A549 (cell line): ENCODE results near the gene SCRN1. TPM values are rescaled to one million over a fixed set of nuclear protein-coding genes. Genes with fewer than 3 reads are reported as not detected.

Source experiments
- ATAC-seq, 2 experiments: fragments of 200-7000 bp in 1 of 2; fragments of >200 bp in 1 of 2; cut with Nextera tagmentation in 1 of 2; cut with Tn5 transposase in 1 of 2; 3 replicates each; pipeline versions ENCODE4 v1.8.0 to v1.9.1; 2018 to 2020; ENCODE audit warnings: mild to moderate bottlenecking in 1 of 2, moderate library complexity in 1 of 2
- CTCF ChIA-PET: fragments of 300-600 bp; sonication (Branson Sonifier 250); formaldehyde crosslinking; extraction: SDS; loops from one replicate; lab custom pipeline; 2021; ENCODE audit warnings: antibody characterized with exemption, inconsistent platforms; lab: Yijun Ruan, JAX
- POLR2A ChIA-PET: fragments of 350-600 bp; formaldehyde crosslinking; extraction: SDS; loops from one replicate; lab custom pipeline; 2021; ENCODE audit warnings: antibody characterized with exemption, inconsistent platforms; lab: Yijun Ruan, JAX
- DNase-seq, 2 experiments: peaks; one replicate each; pipeline versions ENCODE4 v3.0.0 to v3.0.0-alpha.2; 2011 to 2016; ENCODE audit warnings: low read depth in 1 of 2, low spot score in 1 of 2
- FAIRE-seq: peaks from 2 replicates; lab custom pipeline; 2011; peaks lifted over from hg19 to GRCh38; lab: Jason Lieb, UNC
- H3K27ac ChIP-seq, 2 experiments: fragments of >200 bp; sonication (Bioruptor Twin); formaldehyde crosslinking; 3 replicates each; pipeline ENCODE4 v1.5.1; 2016 to 2017
- H3K4me1 ChIP-seq: fragments of >200 bp; sonication (Bioruptor Twin); formaldehyde crosslinking; 3 replicates; pipeline ENCODE4 v1.6.1; 2016
- H3K4me2 ChIP-seq: fragments of >200 bp; sonication (Bioruptor Twin); formaldehyde crosslinking; 3 replicates; pipeline ENCODE4 v1.6.1; 2016
- H3K4me3 ChIP-seq: fragments of >200 bp; sonication (Bioruptor Twin); formaldehyde crosslinking; 3 replicates; pipeline ENCODE4 v1.5.1; 2016
- H3K9me3 ChIP-seq: fragments of >200 bp; sonication (Bioruptor Twin); formaldehyde crosslinking; 3 replicates; pipeline ENCODE4 v1.6.1; 2016
- BHLHE40 ChIP-seq: IDR thresholded peaks from 2 replicates; pipeline ENCODE4 v1.6.1; 2012; ENCODE audit warnings: low read depth, low read length, inconsistent platforms
- CBX2 ChIP-seq: fragments of 200-600 bp; sonication (generic); IDR thresholded peaks from 2 replicates; pipeline ENCODE4 v1.6.1; 2016; ENCODE audit warnings: low read depth, mild to moderate bottlenecking, borderline replicate concordance
- CBX8 ChIP-seq: fragments of 200-600 bp; sonication (generic); IDR thresholded peaks from 2 replicates; pipeline ENCODE4 v1.6.1; 2016
- CHD2 ChIP-seq: fragments of 150-350 bp; IDR thresholded peaks from 2 replicates; pipeline ENCODE4 v1.6.1; 2014; ENCODE audit warnings: low read length; ENCODE audit not compliant: partially characterized antibody
- CHD4 ChIP-seq: fragments of 200-600 bp; sonication (generic); IDR thresholded peaks from 2 replicates; pipeline ENCODE4 v1.6.1; 2016; ENCODE audit warnings: antibody characterized with exemption, mild to moderate bottlenecking, borderline replicate concordance
- EHMT2 ChIP-seq: fragments of 200-600 bp; sonication (generic); IDR thresholded peaks from 2 replicates; pipeline ENCODE4 v1.6.1; 2016; ENCODE audit warnings: antibody characterized with exemption, low read depth, mild to moderate bottlenecking, moderate library complexity
- FOSB ChIP-seq: fragments of 250-450 bp; sonication (Bioruptor Pico); IDR thresholded peaks from 2 replicates; pipeline ENCODE4 v1.5.0; 2020; ENCODE audit warnings: mild to moderate bottlenecking, moderate library complexity
- FOXS1 ChIP-seq: fragments of 250-450 bp; sonication (Bioruptor Pico); IDR thresholded peaks from 2 replicates; pipeline ENCODE4 v1.5.0; 2020; ENCODE audit warnings: mild to moderate bottlenecking, moderate library complexity
- HDAC2 ChIP-seq: fragments of 200-600 bp; sonication (generic); IDR thresholded peaks from 2 replicates; pipeline ENCODE4 v1.6.1; 2016
- HEYL ChIP-seq: fragments of 250-450 bp; sonication (Bioruptor Pico); IDR thresholded peaks from 2 replicates; pipeline ENCODE4 v1.8.0; 2021; ENCODE audit warnings: mild to moderate bottlenecking, moderate library complexity
- HOXB13 ChIP-seq: fragments of 250-450 bp; sonication (Bioruptor Pico); IDR thresholded peaks from 2 replicates; pipeline ENCODE4 v1.5.0; 2020; ENCODE audit warnings: low read depth, mild to moderate bottlenecking, moderate library complexity
- HOXB5 ChIP-seq: fragments of 250-450 bp; sonication (Bioruptor Pico); IDR thresholded peaks from 2 replicates; pipeline ENCODE4 v1.5.0; 2020; ENCODE audit warnings: mild to moderate bottlenecking, moderate library complexity
- KDM5A ChIP-seq: fragments of 200-600 bp; sonication (generic); IDR thresholded peaks from 2 replicates; pipeline ENCODE4 v1.6.1; 2016; ENCODE audit warnings: antibody characterized with exemption, mild to moderate bottlenecking
- MAFK ChIP-seq: fragments of 450-650 bp; IDR thresholded peaks from 2 replicates; pipeline ENCODE4 v1.6.1; 2014; ENCODE audit not compliant: partially characterized antibody
- NFE2L2 ChIP-seq: fragments of 150-350 bp; conservative IDR thresholded peaks from 2 replicates; pipeline ENCODE4 v1.6.1; 2014; ENCODE audit warnings: low read length
- POLR2A ChIP-seq: IDR thresholded peaks from 2 replicates; pipeline ENCODE4 v1.6.1; 2012; ENCODE audit warnings: mild to moderate bottlenecking, low read length
- RFX5 ChIP-seq: fragments of 450-650 bp; IDR thresholded peaks from 2 replicates; pipeline ENCODE4 v1.7.1; 2014; ENCODE audit warnings: antibody characterized with exemption, mild to moderate bottlenecking, moderate library complexity
- SMC3 ChIP-seq: fragments of >200 bp; sonication (Bioruptor Twin); formaldehyde crosslinking; IDR thresholded peaks from 3 replicates; pipeline ENCODE4 v1.6.1; 2018; ENCODE audit warnings: inconsistent platforms
- SREBF2 ChIP-seq: fragments of 450-650 bp; IDR thresholded peaks from 2 replicates; pipeline ENCODE4 v1.6.1; 2014; ENCODE audit warnings: mild to moderate bottlenecking, moderate library complexity
- ZSCAN20 ChIP-seq: fragments of 250-450 bp; sonication (Bioruptor Pico); IDR thresholded peaks from 2 replicates; pipeline ENCODE4 v1.8.0; 2022; ENCODE audit warnings: mild to moderate bottlenecking, moderate library complexity
- WGBS: methylation state at CpG from one replicate; pipeline ENCODE4 v1.1.6; 2017; ENCODE audit errors: missing lambda C conversion rate; 5-methylcytosine and 5-hydroxymethylcytosine counted together
- polyA plus RNA-seq, 4 experiments: library from polyadenylated mRNA; depleted of rRNA in 3 of 4; stranded (reverse); fragments of >200 nt; fragmentation: RNase III in 1 of 4; extraction: RNeasy Plus Mini Kit Qiagen cat#74134 plus additional on column Dnase treatment in 1 of 4; gene quantifications; 2 replicates in 3 of 4; 3 replicates in 1 of 4; pipeline ENCODE4 v1.2.3, GENCODE V29; 2011 to 2017
- TF ChIP-seq, protein P1 (sequence below): IDR thresholded peaks from 2 replicates; pipeline ENCODE4 v1.6.1; 2012
- TF ChIP-seq, protein P2 (sequence below): fragments of 200-600 bp; sonication (generic); IDR thresholded peaks from 2 replicates; pipeline ENCODE4 v1.6.1; 2016; ENCODE audit warnings: antibody characterized with exemption, mild to moderate bottlenecking, moderate library complexity
- TF ChIP-seq, protein P3 (sequence below): fragments of 450-650 bp; IDR thresholded peaks from 2 replicates; pipeline ENCODE4 v1.6.1; 2014; ENCODE audit warnings: antibody characterized with exemption
- TF ChIP-seq, protein P4 (sequence below): fragments of >200 bp; sonication (Bioruptor Twin); formaldehyde crosslinking; IDR thresholded peaks from 3 replicates; pipeline ENCODE4 v1.6.1; 2016
- TF ChIP-seq, protein P5 (sequence below): fragments of 250-450 bp; sonication (Bioruptor Pico); IDR thresholded peaks from 2 replicates; pipeline ENCODE4 v1.5.0; 2021; ENCODE audit warnings: mild to moderate bottlenecking, moderate library complexity, borderline replicate concordance
- TF ChIP-seq, protein P6 (sequence below): IDR thresholded peaks from 2 replicates; pipeline ENCODE4 v1.6.1; 2012
- TF ChIP-seq, protein P7 (sequence below): fragments of 150-350 bp; IDR thresholded peaks from 2 replicates; pipeline ENCODE4 v1.6.1; 2014; ENCODE audit warnings: low read depth, mild to moderate bottlenecking, low read length

SCRN1 gene
- polyA plus RNA-seq, 2 of the 4 experiments (the other 2 are of a cell fraction) = 49.7 to 88.9 TPM

DNA sequence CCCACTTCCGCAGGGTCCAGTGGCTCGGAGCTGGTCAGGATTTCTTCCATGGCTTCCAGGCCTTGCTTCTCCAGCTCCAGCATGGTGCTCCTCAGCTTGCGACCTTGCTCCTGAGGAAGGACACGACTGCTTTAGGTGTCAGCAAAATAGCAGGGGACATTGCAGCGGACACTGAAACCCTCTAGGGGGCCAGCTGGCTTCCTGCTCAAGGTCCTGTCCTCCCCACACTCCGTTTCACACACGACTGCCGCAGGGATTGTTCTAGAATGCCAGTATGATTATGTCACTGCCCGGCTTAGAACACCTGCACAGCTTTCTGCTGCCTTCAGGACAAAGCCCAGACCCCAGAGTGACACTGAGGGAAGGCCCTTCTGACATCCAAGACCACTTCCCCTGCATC lies 65.6 kb downstream of the SCRN1 start:
- H3K4me3 ChIP-seq = no peak overlapping the region
- no peaks in the 10 kb centered on the region for H3K9me3 ChIP-seq
- no peak overlapping the region for H3K4me2 ChIP-seq
- H3K27ac ChIP-seq = no peak overlapping the region
- DNase-seq = no peak
- POLR2A ChIA-PET = no interaction called here
- TF ChIP-seq, protein P1, sequence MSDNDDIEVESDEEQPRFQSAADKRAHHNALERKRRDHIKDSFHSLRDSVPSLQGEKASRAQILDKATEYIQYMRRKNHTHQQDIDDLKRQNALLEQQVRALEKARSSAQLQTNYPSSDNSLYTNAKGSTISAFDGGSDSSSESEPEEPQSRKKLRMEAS = no peak
- TF ChIP-seq NFE2L2 (no peak), EHMT2 (no peak), ZSCAN20 (CRISPR knock-in tag) (no peak), HDAC2 (no peak), HEYL (CRISPR knock-in tag) (no peak), SREBF2 (no peak), HOXB13 (CRISPR knock-in tag) (no peak), BHLHE40 (no peak), CBX8 (no peak), FOSB (CRISPR knock-in tag) (no peak), MAFK (no peak)
- TF ChIP-seq, protein P2, sequence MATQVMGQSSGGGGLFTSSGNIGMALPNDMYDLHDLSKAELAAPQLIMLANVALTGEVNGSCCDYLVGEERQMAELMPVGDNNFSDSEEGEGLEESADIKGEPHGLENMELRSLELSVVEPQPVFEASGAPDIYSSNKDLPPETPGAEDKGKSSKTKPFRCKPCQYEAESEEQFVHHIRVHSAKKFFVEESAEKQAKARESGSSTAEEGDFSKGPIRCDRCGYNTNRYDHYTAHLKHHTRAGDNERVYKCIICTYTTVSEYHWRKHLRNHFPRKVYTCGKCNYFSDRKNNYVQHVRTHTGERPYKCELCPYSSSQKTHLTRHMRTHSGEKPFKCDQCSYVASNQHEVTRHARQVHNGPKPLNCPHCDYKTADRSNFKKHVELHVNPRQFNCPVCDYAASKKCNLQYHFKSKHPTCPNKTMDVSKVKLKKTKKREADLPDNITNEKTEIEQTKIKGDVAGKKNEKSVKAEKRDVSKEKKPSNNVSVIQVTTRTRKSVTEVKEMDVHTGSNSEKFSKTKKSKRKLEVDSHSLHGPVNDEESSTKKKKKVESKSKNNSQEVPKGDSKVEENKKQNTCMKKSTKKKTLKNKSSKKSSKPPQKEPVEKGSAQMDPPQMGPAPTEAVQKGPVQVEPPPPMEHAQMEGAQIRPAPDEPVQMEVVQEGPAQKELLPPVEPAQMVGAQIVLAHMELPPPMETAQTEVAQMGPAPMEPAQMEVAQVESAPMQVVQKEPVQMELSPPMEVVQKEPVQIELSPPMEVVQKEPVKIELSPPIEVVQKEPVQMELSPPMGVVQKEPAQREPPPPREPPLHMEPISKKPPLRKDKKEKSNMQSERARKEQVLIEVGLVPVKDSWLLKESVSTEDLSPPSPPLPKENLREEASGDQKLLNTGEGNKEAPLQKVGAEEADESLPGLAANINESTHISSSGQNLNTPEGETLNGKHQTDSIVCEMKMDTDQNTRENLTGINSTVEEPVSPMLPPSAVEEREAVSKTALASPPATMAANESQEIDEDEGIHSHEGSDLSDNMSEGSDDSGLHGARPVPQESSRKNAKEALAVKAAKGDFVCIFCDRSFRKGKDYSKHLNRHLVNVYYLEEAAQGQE = no peak
- no peak for FAIRE-seq
- H3K4me1 ChIP-seq = no peaks in the 10 kb centered on the region
- ATAC-seq = no peak
- 81% methylated on average over 9 of the region's 9 CpGs for WGBS
- CTCF ChIA-PET = interaction anchor here (1.1 to 4.5 kb wide), 3 partner anchors 45 to 287 kb away, joined by 3 to 28 read pairs (median 23); no protein-coding TSS in a partner anchor

DNA sequence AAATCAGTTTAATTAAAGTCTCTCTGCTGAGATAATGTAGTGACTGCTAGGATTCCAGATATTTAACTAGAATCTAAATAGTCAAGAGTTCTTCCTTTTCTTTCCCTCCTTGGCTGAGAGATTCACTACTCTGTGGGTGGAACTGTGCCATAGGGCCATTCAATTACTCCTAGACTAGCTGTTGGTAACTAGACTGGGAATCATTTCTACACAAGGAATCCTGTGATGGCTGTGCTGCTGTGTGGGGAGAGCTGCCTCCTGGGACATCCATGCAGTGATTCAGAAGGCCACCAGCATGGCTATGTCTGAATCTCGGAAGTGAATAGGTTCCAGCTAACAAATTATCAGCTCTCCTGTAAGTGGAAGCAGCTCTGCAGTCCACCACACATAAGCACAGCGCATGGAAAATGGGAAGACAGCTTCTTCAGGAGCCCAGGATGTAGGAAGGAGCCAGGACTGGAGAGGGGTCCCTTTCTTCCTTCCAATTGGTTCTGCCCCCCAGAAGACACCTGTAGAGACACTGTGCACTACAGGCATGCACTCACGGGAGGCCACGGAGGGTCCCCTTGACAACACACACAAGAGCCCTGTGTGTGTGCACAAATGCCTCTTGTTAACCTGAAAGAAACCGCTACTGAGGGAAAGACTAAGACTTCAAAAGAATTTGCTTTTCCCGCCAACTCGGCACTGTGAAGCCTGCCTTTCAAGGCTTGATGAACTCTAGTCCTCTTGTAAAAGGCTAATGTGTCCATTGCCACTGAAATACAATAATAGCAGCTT lies 66.5 kb downstream of the SCRN1 start:
- no peaks in the 10 kb centered on the region for H3K4me1 ChIP-seq
- DNase-seq (no peak), FAIRE-seq (no peak), ATAC-seq (no peak)
- no peak for TF ChIP-seq CBX8
- TF ChIP-seq FOXS1 (CRISPR knock-in tag) = no peak
- TF ChIP-seq CBX2 = no peak
- no peak for TF ChIP-seq CHD2
- no peak for TF ChIP-seq KDM5A
- TF ChIP-seq ZSCAN20 (CRISPR knock-in tag) = no peak
- TF ChIP-seq RFX5 = no peak
- TF ChIP-seq, protein P3, sequence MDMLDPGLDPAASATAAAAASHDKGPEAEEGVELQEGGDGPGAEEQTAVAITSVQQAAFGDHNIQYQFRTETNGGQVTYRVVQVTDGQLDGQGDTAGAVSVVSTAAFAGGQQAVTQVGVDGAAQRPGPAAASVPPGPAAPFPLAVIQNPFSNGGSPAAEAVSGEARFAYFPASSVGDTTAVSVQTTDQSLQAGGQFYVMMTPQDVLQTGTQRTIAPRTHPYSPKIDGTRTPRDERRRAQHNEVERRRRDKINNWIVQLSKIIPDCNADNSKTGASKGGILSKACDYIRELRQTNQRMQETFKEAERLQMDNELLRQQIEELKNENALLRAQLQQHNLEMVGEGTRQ = no peak
- no peak for TF ChIP-seq POLR2A
- TF ChIP-seq CHD4 = no peak
- TF ChIP-seq, protein P1 = no peak
- TF ChIP-seq, protein P4, sequence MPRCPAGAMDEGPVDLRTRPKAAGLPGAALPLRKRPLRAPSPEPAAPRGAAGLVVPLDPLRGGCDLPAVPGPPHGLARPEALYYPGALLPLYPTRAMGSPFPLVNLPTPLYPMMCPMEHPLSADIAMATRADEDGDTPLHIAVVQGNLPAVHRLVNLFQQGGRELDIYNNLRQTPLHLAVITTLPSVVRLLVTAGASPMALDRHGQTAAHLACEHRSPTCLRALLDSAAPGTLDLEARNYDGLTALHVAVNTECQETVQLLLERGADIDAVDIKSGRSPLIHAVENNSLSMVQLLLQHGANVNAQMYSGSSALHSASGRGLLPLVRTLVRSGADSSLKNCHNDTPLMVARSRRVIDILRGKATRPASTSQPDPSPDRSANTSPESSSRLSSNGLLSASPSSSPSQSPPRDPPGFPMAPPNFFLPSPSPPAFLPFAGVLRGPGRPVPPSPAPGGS = no peak
- no peak for TF ChIP-seq SMC3
- TF ChIP-seq, protein P5, sequence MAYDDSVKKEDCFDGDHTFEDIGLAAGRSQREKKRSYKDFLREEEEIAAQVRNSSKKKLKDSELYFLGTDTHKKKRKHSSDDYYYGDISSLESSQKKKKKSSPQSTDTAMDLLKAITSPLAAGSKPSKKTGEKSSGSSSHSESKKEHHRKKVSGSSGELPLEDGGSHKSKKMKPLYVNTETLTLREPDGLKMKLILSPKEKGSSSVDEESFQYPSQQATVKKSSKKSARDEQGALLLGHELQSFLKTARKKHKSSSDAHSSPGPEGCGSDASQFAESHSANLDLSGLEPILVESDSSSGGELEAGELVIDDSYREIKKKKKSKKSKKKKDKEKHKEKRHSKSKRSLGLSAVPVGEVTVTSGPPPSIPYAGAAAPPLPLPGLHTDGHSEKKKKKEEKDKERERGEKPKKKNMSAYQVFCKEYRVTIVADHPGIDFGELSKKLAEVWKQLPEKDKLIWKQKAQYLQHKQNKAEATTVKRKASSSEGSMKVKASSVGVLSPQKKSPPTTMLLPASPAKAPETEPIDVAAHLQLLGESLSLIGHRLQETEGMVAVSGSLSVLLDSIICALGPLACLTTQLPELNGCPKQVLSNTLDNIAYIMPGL = no peak
- TF ChIP-seq FOSB (CRISPR knock-in tag) = no peak
- TF ChIP-seq, protein P6, sequence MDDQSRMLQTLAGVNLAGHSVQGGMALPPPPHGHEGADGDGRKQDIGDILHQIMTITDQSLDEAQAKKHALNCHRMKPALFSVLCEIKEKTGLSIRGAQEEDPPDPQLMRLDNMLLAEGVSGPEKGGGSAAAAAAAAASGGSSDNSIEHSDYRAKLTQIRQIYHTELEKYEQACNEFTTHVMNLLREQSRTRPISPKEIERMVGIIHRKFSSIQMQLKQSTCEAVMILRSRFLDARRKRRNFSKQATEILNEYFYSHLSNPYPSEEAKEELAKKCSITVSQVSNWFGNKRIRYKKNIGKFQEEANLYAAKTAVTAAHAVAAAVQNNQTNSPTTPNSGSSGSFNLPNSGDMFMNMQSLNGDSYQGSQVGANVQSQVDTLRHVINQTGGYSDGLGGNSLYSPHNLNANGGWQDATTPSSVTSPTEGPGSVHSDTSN = no peak
- TF ChIP-seq HOXB5 = no peak
- TF ChIP-seq, protein P7, sequence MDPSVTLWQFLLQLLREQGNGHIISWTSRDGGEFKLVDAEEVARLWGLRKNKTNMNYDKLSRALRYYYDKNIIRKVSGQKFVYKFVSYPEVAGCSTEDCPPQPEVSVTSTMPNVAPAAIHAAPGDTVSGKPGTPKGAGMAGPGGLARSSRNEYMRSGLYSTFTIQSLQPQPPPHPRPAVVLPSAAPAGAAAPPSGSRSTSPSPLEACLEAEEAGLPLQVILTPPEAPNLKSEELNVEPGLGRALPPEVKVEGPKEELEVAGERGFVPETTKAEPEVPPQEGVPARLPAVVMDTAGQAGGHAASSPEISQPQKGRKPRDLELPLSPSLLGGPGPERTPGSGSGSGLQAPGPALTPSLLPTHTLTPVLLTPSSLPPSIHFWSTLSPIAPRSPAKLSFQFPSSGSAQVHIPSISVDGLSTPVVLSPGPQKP = no peak
- no peak overlapping the region for H3K4me3 ChIP-seq
- WGBS = 77% methylated on average over 7 of the region's 7 CpGs
- CTCF ChIA-PET = interaction anchor here (0.9 to 4.5 kb wide), 8 partner anchors 7 to 288 kb away, joined by 3 to 28 read pairs (median 18); no protein-coding TSS in a partner anchor
- no peaks in the 10 kb centered on the region for H3K9me3 ChIP-seq
- no peak overlapping the region for H3K4me2 ChIP-seq
- H3K27ac ChIP-seq = no peak overlapping the region
- POLR2A ChIA-PET = no interaction called here
